C4-2B (cell line): Measurements from ENCODE around the gene PRMT2.

Source experiments
- ZFX ChIP-seq: fragments of 450-650 bp; IDR thresholded peaks from 2 replicates; pipeline ENCODE4 v1.6.1; 2017
- TF ChIP-seq, protein P1 (sequence below): fragments of 450-650 bp; conservative IDR thresholded peaks from 2 replicates; pipeline ENCODE4 v1.5.1; 2017; ENCODE audit warnings: mild to moderate bottlenecking

DNA sequence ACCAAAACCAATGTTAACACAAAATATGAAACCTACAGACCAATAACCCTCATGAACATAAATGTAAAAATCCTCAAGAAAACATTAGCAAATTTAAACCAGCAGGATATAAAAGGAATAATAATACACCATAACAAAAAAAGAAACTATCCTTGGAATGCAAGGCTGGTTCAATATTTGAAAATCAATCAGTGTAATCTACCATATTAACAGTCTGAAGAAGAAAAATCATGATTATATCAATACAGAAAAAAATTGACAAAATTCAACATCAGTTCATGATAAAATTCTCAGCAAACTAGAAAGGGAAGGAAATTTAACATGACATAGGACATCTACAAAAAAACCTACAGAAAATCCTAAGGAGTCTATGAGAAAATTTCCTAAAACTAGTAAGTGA, 19.8 kb downstream of the PRMT2 start:
- TF ChIP-seq, protein P1, sequence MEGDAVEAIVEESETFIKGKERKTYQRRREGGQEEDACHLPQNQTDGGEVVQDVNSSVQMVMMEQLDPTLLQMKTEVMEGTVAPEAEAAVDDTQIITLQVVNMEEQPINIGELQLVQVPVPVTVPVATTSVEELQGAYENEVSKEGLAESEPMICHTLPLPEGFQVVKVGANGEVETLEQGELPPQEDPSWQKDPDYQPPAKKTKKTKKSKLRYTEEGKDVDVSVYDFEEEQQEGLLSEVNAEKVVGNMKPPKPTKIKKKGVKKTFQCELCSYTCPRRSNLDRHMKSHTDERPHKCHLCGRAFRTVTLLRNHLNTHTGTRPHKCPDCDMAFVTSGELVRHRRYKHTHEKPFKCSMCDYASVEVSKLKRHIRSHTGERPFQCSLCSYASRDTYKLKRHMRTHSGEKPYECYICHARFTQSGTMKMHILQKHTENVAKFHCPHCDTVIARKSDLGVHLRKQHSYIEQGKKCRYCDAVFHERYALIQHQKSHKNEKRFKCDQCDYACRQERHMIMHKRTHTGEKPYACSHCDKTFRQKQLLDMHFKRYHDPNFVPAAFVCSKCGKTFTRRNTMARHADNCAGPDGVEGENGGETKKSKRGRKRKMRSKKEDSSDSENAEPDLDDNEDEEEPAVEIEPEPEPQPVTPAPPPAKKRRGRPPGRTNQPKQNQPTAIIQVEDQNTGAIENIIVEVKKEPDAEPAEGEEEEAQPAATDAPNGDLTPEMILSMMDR, result no peak
- no peak for TF ChIP-seq ZFX
